ENCODE data around the gene EFCAB9.

GRCh38 chr5:172194985-172195774 is 1.2 kb downstream of the EFCAB9 start:
- TF ChIP-seq CTCF (IDR thresholded peaks at IDR 0.05) (no peak), POLR2A (IDR thresholded peaks at IDR 0.05) (no peak)
